ENCODE data around the gene AACS.
"Not testable (repeated sequence)": the region's sequence is repeated elsewhere in the genome, so short reads cannot be mapped to it uniquely, and the experiment has no call there.

Gene AACS

GRCh38 chr12:125070661-125071390, 5.6 kb downstream of the AACS start:
- TF ChIP-seq ZNF274 (IDR thresholded peaks at IDR 0.05; ENCODE audit: low read depth, low read length), result no peak
- H3K4me3 ChIP-seq (ENCODE audit: low read length), result no peak overlapping the region

- no peak overlapping the region for H3K4me3 ChIP-seq (ENCODE audit: low read length)
- TF ChIP-seq ZNF274 (IDR thresholded peaks at IDR 0.05; ENCODE audit: low read depth, low read length), result no peak
Observed at GRCh38 chr12:125071456-125071855, 6.2 kb downstream of the AACS start.

- no peak for TF ChIP-seq ZNF274 (IDR thresholded peaks at IDR 0.05; ENCODE audit: low read depth, low read length)
- H3K4me3 ChIP-seq (ENCODE audit: low read length), result no peak overlapping the region
Observed at GRCh38 chr12:125072496-125072895, 7.3 kb downstream of the AACS start.

- not testable (repeated sequence) for H3K4me3 ChIP-seq (ENCODE audit: low read length)
Observed at GRCh38 chr12:125074294-125074693, 9.1 kb downstream of the AACS start.

- no peak for TF ChIP-seq ZNF274 (IDR thresholded peaks at IDR 0.05; ENCODE audit: low read depth, low read length)
- H3K4me3 ChIP-seq (ENCODE audit: low read length), result no peak overlapping the region
Observed at GRCh38 chr12:125076103-125076502, 10.9 kb downstream of the AACS start.

GRCh38 chr12:125079084-125079483, 13.8 kb downstream of the AACS start:
- no peak for TF ChIP-seq ZNF274 (IDR thresholded peaks at IDR 0.05; ENCODE audit: low read depth, low read length)

GRCh38 chr12:125079648-125080645, 14.7 kb downstream of the AACS start:
- H3K4me3 ChIP-seq (ENCODE audit: low read length), result no peak overlapping the region
- no peak for TF ChIP-seq ZNF274 (IDR thresholded peaks at IDR 0.05; ENCODE audit: low read depth, low read length)

More at GRCh38 chr12:125079084-125079483, 13.8 kb downstream of the AACS start:
- no peak overlapping the region for H3K4me3 ChIP-seq (ENCODE audit: low read length)

- no peak for TF ChIP-seq ZNF274 (IDR thresholded peaks at IDR 0.05; ENCODE audit: low read depth, low read length)
- no peak overlapping the region for H3K4me3 ChIP-seq (ENCODE audit: low read length)
Observed at GRCh38 chr12:125081427-125081826, 16.2 kb downstream of the AACS start.

GRCh38 chr12:125083072-125083471, 17.8 kb downstream of the AACS start:
- no peak overlapping the region for H3K4me3 ChIP-seq (ENCODE audit: low read length)
- TF ChIP-seq ZNF274 (IDR thresholded peaks at IDR 0.05; ENCODE audit: low read depth, low read length), result no peak

- not testable (repeated sequence) for H3K4me3 ChIP-seq (ENCODE audit: low read length)
Observed at GRCh38 chr12:125088199-125088598, 23.0 kb downstream of the AACS start.

- no peak for TF ChIP-seq ZNF274 (IDR thresholded peaks at IDR 0.05; ENCODE audit: low read depth, low read length)
Observed at GRCh38 chr12:125089083-125089482, 23.8 kb downstream of the AACS start.

GRCh38 chr12:125089626-125090025, 24.4 kb downstream of the AACS start:
- H3K4me3 ChIP-seq (ENCODE audit: low read length), result no peak overlapping the region
- no peak for TF ChIP-seq ZNF274 (IDR thresholded peaks at IDR 0.05; ENCODE audit: low read depth, low read length)

More at GRCh38 chr12:125089083-125089482, 23.8 kb downstream of the AACS start:
- no peak overlapping the region for H3K4me3 ChIP-seq (ENCODE audit: low read length)

- no peak for TF ChIP-seq ZNF274 (IDR thresholded peaks at IDR 0.05; ENCODE audit: low read depth, low read length)
- no peak overlapping the region for H3K4me3 ChIP-seq (ENCODE audit: low read length)
Observed at GRCh38 chr12:125090437-125090836, 25.2 kb downstream of the AACS start.

GRCh38 chr12:125091401-125091800, 26.2 kb downstream of the AACS start:
- no peak for TF ChIP-seq ZNF274 (IDR thresholded peaks at IDR 0.05; ENCODE audit: low read depth, low read length)
- no peak overlapping the region for H3K4me3 ChIP-seq (ENCODE audit: low read length)
